ENCODE data around the gene ASPSCR1. TPM values are rescaled to one million over a fixed set of nuclear protein-coding genes. Genes with fewer than 3 reads are reported as not detected.

ASPSCR1 gene
- total and polyA plus RNA-seq, 2 of the 13 experiments (the other 11 are each of a cell fraction or from before 2014, with no cell fraction given) = 274 to 314 TPM

DNA sequence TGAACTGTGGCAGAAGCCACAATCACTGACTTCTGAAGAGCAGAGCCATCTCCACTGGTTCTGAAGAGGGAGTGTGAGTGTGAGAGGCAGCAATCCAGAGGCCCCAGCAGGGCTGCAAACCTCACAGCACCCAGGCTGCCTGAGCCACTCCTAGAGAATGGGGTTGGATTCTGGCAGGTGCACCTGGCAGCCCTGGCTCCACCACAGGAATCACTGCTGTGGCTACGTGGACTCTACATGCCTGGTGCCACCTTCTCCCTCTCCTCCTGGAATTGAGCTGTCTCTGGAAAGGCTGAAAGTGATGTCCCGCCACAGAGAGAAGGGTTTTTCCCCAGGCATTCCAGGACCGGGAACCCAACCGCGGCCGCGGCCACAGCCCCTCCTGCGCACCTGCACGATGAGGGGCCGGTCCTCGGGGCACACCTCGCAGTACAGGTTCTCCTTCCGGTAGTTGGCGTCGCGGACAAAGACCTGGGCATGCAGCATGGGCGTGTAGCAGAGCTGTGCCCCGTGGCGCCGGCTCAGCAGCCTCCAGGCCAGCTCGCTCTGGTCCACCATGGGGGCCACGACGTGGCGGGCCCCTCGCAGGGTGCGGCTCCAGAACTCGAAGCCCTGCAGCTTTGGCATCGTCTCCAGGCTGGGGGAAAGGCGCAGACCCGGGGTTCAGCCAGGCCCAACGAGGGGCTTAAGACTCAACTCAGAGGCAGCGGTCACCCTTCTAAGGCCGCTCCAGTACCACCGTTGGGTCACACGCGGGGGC is 87.2 kb downstream of the ASPSCR1 start (continued):
- TF ChIP-seq ZNF407 (CRISPR knock-in tag; IDR thresholded peaks at IDR 0.05; ENCODE audit: not compliant biosample characterization) = no peak
- TF ChIP-seq ZNF17 (CRISPR knock-in tag; IDR thresholded peaks at IDR 0.05) = no peak
- TF ChIP-seq NFYB (CRISPR knock-in tag; IDR thresholded peaks at IDR 0.05) = no peak
- TF ChIP-seq GATA4 (IDR thresholded peaks at IDR 0.05; ENCODE audit: borderline replicate concordance, low read depth) = no peak
- TF ChIP-seq DNMT1 (CRISPR knock-in tag; IDR thresholded peaks at IDR 0.05) = 0 out of 2 replicates have a peak, but pooled peaks have one; percentile 17
- no peak for TF ChIP-seq E2F2 (CRISPR knock-in tag; IDR thresholded peaks at IDR 0.05; ENCODE audit: borderline replicate concordance)
- no peak for TF ChIP-seq ZNF260 (CRISPR knock-in tag; IDR thresholded peaks at IDR 0.05; ENCODE audit: borderline replicate concordance, low read depth)
- no peak for TF ChIP-seq CEBPB (IDR thresholded peaks at IDR 0.05; ENCODE audit: borderline replicate concordance, low read depth, low read length)
- TF ChIP-seq CREB3 (CRISPR knock-in tag; IDR thresholded peaks at IDR 0.05) = no peak
- no peak for TF ChIP-seq ZNF75D (CRISPR knock-in tag; IDR thresholded peaks at IDR 0.05; ENCODE audit: borderline replicate concordance)
- TF ChIP-seq HDAC2 (CRISPR knock-in tag; IDR thresholded peaks at IDR 0.05) = no peak; the same call in 1 of the 2 replicates
- TF ChIP-seq MAZ (IDR thresholded peaks at IDR 0.05; ENCODE audit: borderline replicate concordance, low read depth, low read length) = no peak
- peak; percentile 61; the same call in 1 of the 2 replicates for TF ChIP-seq MAZ (CRISPR knock-in tag; IDR thresholded peaks at IDR 0.05; ENCODE audit: low read depth)
- TF ChIP-seq ZNF619 (CRISPR knock-in tag; IDR thresholded peaks at IDR 0.05) = no peak
- TF ChIP-seq HINFP (CRISPR knock-in tag; IDR thresholded peaks at IDR 0.05; ENCODE audit: low read depth) = no peak
